Measurements from ENCODE around the gene CRTAC1.

The CRTAC1 gene

GRCh38 chr10:97923476-97923875 is 106.9 kb downstream of the CRTAC1 start:
- no peak for DNase-seq (ENCODE audit: low read depth)

GRCh38 chr10:97923057-97923456 is 107.4 kb downstream of the CRTAC1 start:
- no peak for DNase-seq (ENCODE audit: low read depth)

GRCh38 chr10:97922022-97922758 is 108.2 kb downstream of the CRTAC1 start:
- no peak for DNase-seq (ENCODE audit: low read depth)

GRCh38 chr10:97921581-97922021 is 108.8 kb downstream of the CRTAC1 start:
- DNase-seq (ENCODE audit: low read depth): no peak

GRCh38 chr10:97920865-97921264 is 109.6 kb downstream of the CRTAC1 start:
- DNase-seq (ENCODE audit: low read depth): no peak

- no peak for DNase-seq (ENCODE audit: low read depth)
Observed at GRCh38 chr10:97919012-97919411, 111.4 kb downstream of the CRTAC1 start.

GRCh38 chr10:97916586-97916985 is 113.8 kb downstream of the CRTAC1 start:
- no peak for DNase-seq (ENCODE audit: low read depth)

GRCh38 chr10:97915346-97916131 is 114.9 kb downstream of the CRTAC1 start:
- no peak for DNase-seq (ENCODE audit: low read depth)

GRCh38 chr10:97914837-97915211 is 115.6 kb downstream of the CRTAC1 start:
- DNase-seq (ENCODE audit: low read depth): peak; percentile 26

- DNase-seq (ENCODE audit: low read depth): no peak
Observed at GRCh38 chr10:97914171-97914836, 116.1 kb downstream of the CRTAC1 start.

- DNase-seq (ENCODE audit: low read depth): no peak
Observed at GRCh38 chr10:97913614-97914013, 116.8 kb downstream of the CRTAC1 start.

- no peak for DNase-seq (ENCODE audit: low read depth)
Observed at GRCh38 chr10:97913193-97913592, 117.2 kb downstream of the CRTAC1 start.

- no peak for DNase-seq (ENCODE audit: low read depth)
Observed at GRCh38 chr10:97911217-97911616, 119.2 kb downstream of the CRTAC1 start.

GRCh38 chr10:97910661-97911060 is 119.8 kb downstream of the CRTAC1 start:
- DNase-seq (ENCODE audit: low read depth): no peak

- DNase-seq (ENCODE audit: low read depth): no peak
Observed at GRCh38 chr10:97907830-97908229, 122.6 kb downstream of the CRTAC1 start.

GRCh38 chr10:97907211-97907610 is 123.2 kb downstream of the CRTAC1 start:
- no peak for DNase-seq (ENCODE audit: low read depth)

GRCh38 chr10:97905276-97905675 is 125.1 kb downstream of the CRTAC1 start:
- no peak for DNase-seq (ENCODE audit: low read depth)

- DNase-seq (ENCODE audit: low read depth): no peak
Observed at GRCh38 chr10:97904576-97904975, 125.8 kb downstream of the CRTAC1 start.

GRCh38 chr10:97904018-97904381 is 126.4 kb downstream of the CRTAC1 start:
- DNase-seq (ENCODE audit: low read depth): no peak

- no peak for DNase-seq (ENCODE audit: low read depth)
Observed at GRCh38 chr10:97903128-97904017, 127.0 kb downstream of the CRTAC1 start.

GRCh38 chr10:97901381-97901780 is 129.0 kb downstream of the CRTAC1 start:
- no peak for DNase-seq (ENCODE audit: low read depth)

GRCh38 chr10:97898429-97898828 is 132.0 kb downstream of the CRTAC1 start:
- DNase-seq (ENCODE audit: low read depth): no peak

Measured in stimulated activated CD8-positive, alpha-beta memory T cell treated with anti-CD3 and anti-CD28 coated beads, Interleukin-12 subunit alpha, Interleukin-12 subunit beta, amount 100 ng/mL, for 4 hours (primary cell).